Endodermal cell (in vitro differentiated cells): ENCODE measurements around the gene OGG1. TPM values are rescaled to one million over a fixed set of nuclear protein-coding genes. Genes with fewer than 3 reads are reported as not detected.

Experiments used
- DNase-seq: peaks from one replicate; pipeline ENCODE4 v3.0.0-alpha.2; 2017
- H3K27ac ChIP-seq: 2 replicates; pipeline ENCODE4 v1.5.1; 2013; ENCODE audit warnings: mild to moderate bottlenecking, low read depth, low read length, moderate library complexity
- H3K27me3 ChIP-seq: 2 replicates; pipeline ENCODE4 v1.6.1; 2013; ENCODE audit warnings: mild to moderate bottlenecking, low read length, moderate library complexity; ENCODE audit not compliant: insufficient read depth, control insufficient read depth, poor library complexity, severe bottlenecking
- H3K36me3 ChIP-seq: 2 replicates; pipeline ENCODE4 v1.7.0; 2013; ENCODE audit warnings: mild to moderate bottlenecking, low read length, moderate library complexity; ENCODE audit not compliant: control insufficient read depth, insufficient read depth
- H3K4me1 ChIP-seq: one replicate; pipeline ENCODE4 v1.7.0; 2013; ENCODE audit warnings: low read length; ENCODE audit not compliant: control insufficient read depth, insufficient read depth
- H3K4me3 ChIP-seq: 2 replicates; pipeline ENCODE4 v1.5.1; 2013; ENCODE audit warnings: mild to moderate bottlenecking, low read length, moderate library complexity
- H3K9ac ChIP-seq: 2 replicates; pipeline ENCODE4 v1.6.1; 2013; ENCODE audit warnings: mild to moderate bottlenecking, low read length, moderate library complexity; ENCODE audit not compliant: poor library complexity, severe bottlenecking; ENCODE audit errors: extremely low read depth
- H3K9me3 ChIP-seq: 2 replicates; pipeline ENCODE4 v1.6.1; 2013; ENCODE audit warnings: mild to moderate bottlenecking, low read length, moderate library complexity; ENCODE audit not compliant: control insufficient read depth
- H3K27ac Mint-ChIP-seq: 2 replicates; pipeline ENCODE4 v1.8.0; 2020; ENCODE audit warnings: mixed read lengths
- H3K27me3 Mint-ChIP-seq: 2 replicates; pipeline ENCODE4 v1.8.0; 2021; ENCODE audit warnings: mild to moderate bottlenecking, mixed read lengths; ENCODE audit not compliant: insufficient read depth
- H3K36me3 Mint-ChIP-seq: 2 replicates; pipeline ENCODE4 v1.8.0; 2020; ENCODE audit warnings: low read depth, mixed read lengths
- H3K4me1 Mint-ChIP-seq: 2 replicates; pipeline ENCODE4 v1.8.0; 2020; ENCODE audit warnings: mixed read lengths
- H3K4me3 Mint-ChIP-seq: 2 replicates; pipeline ENCODE4 v1.8.0; 2020; ENCODE audit warnings: mild to moderate bottlenecking, moderate library complexity, mixed read lengths
- H3K9me3 Mint-ChIP-seq: 2 replicates; pipeline ENCODE4 v1.8.0; 2020; ENCODE audit warnings: mild to moderate bottlenecking, mixed read lengths
- CTCF ChIP-seq: fragments of 200-600 bp; sonication (generic); conservative IDR thresholded peaks from 2 replicates; pipeline ENCODE4 v1.5.0; 2021; ENCODE audit warnings: antibody characterized with exemption, mild to moderate bottlenecking
- WGBS, 2 experiments: methylation state at CpG; one replicate each; pipeline versions ENCODE4 v1.1.5 to v1.1.7; 2013; ENCODE audit warnings: missing lambda C conversion rate in 2 of 2, mixed read lengths in 1 of 2; ENCODE audit not compliant: insufficient coverage in 1 of 2, insufficient read length in 1 of 2; 5-methylcytosine and 5-hydroxymethylcytosine counted together
- total RNA-seq, 2 donors: library from RNA; stranded (reverse); fragmentation: NEBNext Ultra II Directional in 1 of 2; extraction: Animal tissue kit (Norgen Biotek cat#: 25700) in 1 of 2; gene quantifications; 2 replicates in 1 of 2; 3 replicates in 1 of 2; pipeline ENCODE4 v1.2.1, GENCODE V29; 2021

OGG1 gene
- total RNA-seq, 2 donors from 2014 or later: 28.6 to 34.0 TPM

- H3K27me3 Mint-ChIP-seq: peaks cover 34% of the 10 kb centered on the region
- peaks cover 7% of the 10 kb centered on the region for H3K36me3 ChIP-seq
- H3K4me1 Mint-ChIP-seq: peaks cover 6% of the 10 kb centered on the region
- H3K27me3 ChIP-seq: no peaks in the 10 kb centered on the region
- TF ChIP-seq CTCF: no peak
- H3K27ac Mint-ChIP-seq: no peak overlapping the region
- H3K9me3 Mint-ChIP-seq: no peaks in the 10 kb centered on the region
- H3K4me1 ChIP-seq: no peaks in the 10 kb centered on the region
- no peak overlapping the region for H3K27ac ChIP-seq
- H3K9ac ChIP-seq: no peak overlapping the region
- H3K4me3 ChIP-seq: no peak overlapping the region
- DNase-seq: no peak
- H3K36me3 Mint-ChIP-seq: peaks cover 3% of the 10 kb centered on the region
- no peak overlapping the region for H3K4me3 Mint-ChIP-seq
- H3K9me3 ChIP-seq: no peaks in the 10 kb centered on the region
- WGBS, 2 experiments: 83 to 87% methylated on average over 2 to 7 of the region's 7 CpGs
Observed at GRCh38 chr3:9767418-9767817, 17.7 kb downstream of the OGG1 start.

GRCh38 chr3:9768141-9768775 lies 18.5 kb downstream of the OGG1 start:
- Histone ChIP-seq H3K4me3 (no peak overlapping the region), H3K36me3 (peaks cover 7% of the 10 kb centered on the region), H3K27ac (no peak overlapping the region), H3K4me1 (no peaks in the 10 kb centered on the region), H3K27me3 (no peaks in the 10 kb centered on the region), H3K9ac (no peak overlapping the region), H3K9me3 (no peaks in the 10 kb centered on the region)
- TF ChIP-seq CTCF: no peak
- 89 to 93% methylated on average over 4 to 6 of the region's 6 CpGs for WGBS, 2 experiments
- peaks cover 6% of the 10 kb centered on the region for H3K4me1 Mint-ChIP-seq
- H3K27ac Mint-ChIP-seq: no peak overlapping the region
- DNase-seq: no peak
- no peaks in the 10 kb centered on the region for H3K9me3 Mint-ChIP-seq
- H3K4me3 Mint-ChIP-seq: no peak overlapping the region
- H3K27me3 Mint-ChIP-seq: peaks cover 38% of the 10 kb centered on the region
- peaks cover 3% of the 10 kb centered on the region for H3K36me3 Mint-ChIP-seq

DNA sequence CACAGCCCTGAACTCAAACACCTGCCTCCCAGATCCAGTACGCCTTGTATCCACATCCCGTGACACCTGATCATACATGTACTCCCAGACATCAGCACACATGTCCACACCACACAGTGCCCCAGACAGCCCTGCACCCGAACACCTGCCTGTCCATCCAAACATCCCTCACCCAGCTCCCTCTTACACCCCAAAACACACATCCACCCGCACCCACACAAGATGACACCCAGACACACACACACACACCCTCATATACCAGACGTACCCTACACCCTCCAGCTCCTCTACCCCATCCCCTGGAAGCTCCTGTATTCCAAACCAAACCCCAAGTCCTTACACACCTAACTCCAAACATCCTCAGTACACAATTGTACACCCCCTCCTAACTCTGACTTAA lies 19.3 kb downstream of the OGG1 start:
- H3K9ac ChIP-seq: peak overlapping the region; percentile 19
- peaks cover 7% of the 10 kb centered on the region for H3K36me3 ChIP-seq
- peak overlapping the region; percentile 60 for H3K27ac Mint-ChIP-seq
- peaks cover 3% of the 10 kb centered on the region for H3K36me3 Mint-ChIP-seq
- H3K27me3 ChIP-seq: no peaks in the 10 kb centered on the region
- peak overlapping the region; percentile 80 for H3K4me3 ChIP-seq
- H3K9me3 Mint-ChIP-seq: no peaks in the 10 kb centered on the region
- no peak for DNase-seq
- H3K27ac ChIP-seq: no peak overlapping the region
- peaks cover 38% of the 10 kb centered on the region for H3K27me3 Mint-ChIP-seq
- H3K9me3 ChIP-seq: no peaks in the 10 kb centered on the region
- no peak for TF ChIP-seq CTCF
- H3K4me3 Mint-ChIP-seq: peak overlapping the region; percentile 58
- peaks cover 6% of the 10 kb centered on the region for H3K4me1 Mint-ChIP-seq
- 85 to 86% methylated on average over 2 to 5 of the region's 5 CpGs for WGBS, 2 experiments
- no peaks in the 10 kb centered on the region for H3K4me1 ChIP-seq
